Measurements from ENCODE around the gene RAP1B.
A peak's percentile ranks its signal among the peaks of the same experiment; 100 is the strongest.

The RAP1B gene

DNA sequence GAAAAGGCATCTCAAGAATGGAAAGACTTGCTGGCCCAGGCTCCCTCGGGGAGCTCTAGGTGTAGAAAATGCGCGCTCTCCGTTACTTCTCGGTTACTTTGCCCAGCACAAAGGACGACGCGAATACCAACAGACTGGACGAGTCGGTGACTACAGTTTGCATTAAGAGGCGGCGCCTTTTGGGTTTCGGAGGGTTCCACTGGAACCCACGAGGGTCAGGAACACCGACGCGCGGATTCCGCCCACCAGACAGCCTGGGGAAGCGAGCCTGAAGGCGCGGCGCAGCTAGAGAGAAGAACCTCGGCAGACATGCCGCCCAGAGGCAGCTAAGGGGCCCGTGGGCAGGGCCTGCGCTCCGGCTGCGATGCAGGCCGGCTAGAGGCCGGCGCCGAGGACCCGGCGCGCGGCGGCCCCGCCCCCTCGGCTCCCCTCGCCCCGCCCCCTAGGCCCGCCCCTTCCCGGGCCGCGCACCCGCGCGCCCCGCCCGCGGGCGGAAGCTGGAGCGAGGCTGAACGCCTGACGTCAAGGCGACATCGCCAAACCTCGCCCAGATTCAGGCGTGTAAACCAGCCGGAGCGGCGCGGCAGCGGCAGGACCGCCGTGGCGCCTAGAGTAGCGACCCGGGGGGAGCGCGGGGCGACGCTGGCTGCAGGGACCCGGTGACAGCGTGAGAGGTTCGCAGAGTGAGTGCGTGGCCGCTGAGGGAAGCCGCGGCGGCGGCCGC is at the start of gene RAP1B:
Gene RAP1B, plus strand, starts transcription at position 530 of the 724 bp plus-strand sequence. CDS start 37,826 bp downstream, outside the sequence.
- peak; percentile 86 to 88 for DNase-seq

DNA sequence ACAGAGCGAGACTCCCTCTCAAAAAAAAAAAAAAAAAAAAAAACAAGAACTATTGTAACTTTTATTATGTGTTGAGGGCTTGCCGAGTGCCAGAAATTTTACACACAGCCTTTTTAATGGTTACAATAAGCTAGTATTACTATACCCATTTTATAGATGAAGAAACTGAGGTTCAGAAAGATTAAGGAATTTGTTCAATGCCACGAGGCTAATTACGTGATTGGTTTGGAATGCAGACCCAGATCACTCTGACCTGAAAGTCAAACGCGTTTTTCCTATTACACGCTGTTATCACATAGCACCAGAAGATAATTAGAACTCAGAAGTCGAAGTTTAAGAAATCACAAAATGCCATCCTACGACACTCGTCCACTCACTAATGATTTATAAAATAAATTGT is 48.9 kb upstream of the RAP1B start:
- DNase-seq: no peak

DNA sequence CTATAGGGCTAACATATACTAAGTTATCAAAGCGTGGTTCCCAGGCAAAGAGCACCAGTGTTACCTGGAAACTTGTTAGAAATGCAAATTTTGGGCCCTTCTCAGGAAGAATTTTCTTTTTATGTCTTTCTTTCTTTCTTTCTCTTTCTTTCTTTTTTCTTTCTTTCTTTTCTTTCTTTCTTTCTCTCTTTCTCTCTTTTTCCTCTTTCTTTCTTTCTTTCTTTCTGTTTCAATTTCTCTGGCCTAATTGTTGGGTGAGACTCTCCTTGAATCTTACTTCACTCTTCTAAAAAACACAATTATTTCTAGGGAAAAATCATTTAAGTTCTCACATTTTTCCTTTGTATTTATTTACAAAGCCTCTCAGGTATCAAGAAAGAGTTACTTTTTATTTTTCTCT is 46.5 kb upstream of the RAP1B start:
- no peak for DNase-seq

DNA sequence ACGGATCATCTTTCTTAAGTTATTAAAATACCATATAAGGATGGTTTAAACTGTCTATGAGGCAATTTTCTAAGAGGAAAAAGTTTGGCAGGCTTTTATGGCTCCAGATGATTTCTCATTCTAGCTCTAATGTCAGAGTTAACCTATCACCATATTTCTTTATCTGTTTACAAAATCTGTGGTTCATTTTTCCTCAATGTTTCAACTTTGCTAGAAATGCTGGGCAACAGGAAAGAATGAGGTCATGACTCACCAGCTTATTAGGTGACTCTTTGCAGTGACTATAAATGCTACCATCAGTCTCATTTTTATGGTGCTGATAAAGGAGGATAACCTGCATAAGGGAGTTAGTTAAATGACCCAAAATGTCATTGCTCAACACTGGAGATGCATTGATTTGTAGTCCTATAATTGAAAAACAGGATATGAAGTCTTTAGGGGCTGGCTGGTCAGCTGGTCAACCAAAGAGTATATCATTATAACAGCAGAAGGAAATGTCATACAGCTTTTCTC is 45.3 kb upstream of the RAP1B start:
- DNase-seq: peak in 1 of 2 donors; percentile 3

DNA sequence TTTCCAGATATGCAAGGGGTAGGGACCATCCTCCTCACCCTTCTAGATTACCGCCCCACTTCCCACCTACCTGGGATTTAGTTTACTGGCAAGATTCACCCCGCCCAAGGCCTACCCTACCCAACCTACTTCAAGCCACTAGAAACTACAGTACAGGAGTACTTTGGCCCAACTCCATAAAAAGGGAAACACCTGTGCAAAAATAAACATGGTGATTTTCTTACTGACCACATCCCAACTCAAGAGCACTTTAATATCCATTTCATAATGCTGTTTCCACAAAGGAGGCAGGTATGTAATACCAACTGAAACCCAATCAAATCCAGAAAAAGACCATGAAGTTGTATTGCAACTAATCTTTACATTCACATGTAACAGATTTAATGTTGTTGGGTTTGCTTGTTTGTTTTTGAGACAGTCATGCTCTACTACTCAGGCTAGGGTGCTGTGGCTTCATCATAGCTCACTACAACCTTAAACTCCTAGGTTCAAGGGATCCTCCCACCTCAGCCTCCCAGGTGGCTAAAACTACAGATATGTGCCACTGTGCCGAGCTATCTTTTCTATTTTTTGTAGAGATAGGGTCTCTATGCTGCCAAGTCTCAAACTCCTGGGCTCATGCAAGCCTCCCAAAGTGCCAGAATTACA is 41.7 kb upstream of the RAP1B start:
- no peak for DNase-seq

DNA sequence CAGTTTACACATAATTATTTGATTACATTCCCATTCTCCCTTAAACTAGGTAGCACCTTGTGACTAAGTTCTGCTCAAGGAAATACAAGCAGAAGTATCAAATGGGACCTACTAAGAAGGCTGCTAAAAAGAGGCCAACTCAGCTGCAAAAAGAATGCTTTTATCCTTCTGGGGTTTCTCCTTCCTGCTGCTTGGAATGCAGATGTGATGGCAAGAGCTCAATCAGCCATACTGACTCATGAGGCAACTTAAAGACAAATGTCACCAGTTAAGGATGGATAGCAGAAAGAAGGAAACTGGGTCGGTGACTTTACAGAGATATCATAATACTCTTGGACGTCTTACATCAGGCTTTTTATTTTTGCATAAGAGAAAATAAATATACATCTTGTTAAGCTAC is 38.0 kb upstream of the RAP1B start:
- DNase-seq: no peak

DNA sequence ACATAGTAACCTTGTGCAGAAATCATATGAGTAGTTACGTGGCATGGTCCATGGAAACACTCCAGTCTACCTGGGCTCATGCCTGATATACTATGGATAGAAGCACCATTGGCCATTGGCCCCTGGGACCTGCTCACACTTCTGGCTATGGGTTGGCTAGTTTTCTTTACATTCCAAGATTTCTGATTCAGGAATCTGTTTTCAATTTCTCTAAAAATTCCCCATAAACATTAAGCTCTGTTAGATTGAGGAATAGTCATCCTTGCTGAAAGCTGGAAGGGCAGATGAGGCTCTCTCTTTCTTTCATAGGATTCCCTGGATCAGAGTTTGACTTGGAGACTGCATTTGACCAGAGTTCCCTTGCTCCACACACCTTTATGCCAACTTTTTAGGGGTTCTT is 37.3 kb upstream of the RAP1B start:
- no peak for DNase-seq

DNA sequence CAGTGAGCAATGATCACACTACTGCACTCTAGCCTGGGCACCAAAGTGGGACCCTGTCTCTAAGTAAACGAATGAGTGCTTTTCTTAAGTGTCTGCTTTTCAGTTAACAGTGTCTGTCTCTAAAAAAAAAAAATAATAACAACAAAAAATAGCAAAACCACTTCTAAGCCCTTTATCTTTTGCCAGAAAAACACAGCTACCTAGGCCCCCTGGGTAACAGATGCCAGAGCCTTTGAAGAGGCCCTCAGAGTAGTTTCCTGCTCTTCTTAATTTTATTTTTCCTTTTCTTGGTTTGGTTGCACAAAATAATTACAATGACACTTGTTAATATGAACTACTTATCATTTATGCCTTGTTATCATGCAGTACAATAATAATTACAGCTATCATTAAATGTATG is 32.8 kb upstream of the RAP1B start:
- no peak for DNase-seq

DNA sequence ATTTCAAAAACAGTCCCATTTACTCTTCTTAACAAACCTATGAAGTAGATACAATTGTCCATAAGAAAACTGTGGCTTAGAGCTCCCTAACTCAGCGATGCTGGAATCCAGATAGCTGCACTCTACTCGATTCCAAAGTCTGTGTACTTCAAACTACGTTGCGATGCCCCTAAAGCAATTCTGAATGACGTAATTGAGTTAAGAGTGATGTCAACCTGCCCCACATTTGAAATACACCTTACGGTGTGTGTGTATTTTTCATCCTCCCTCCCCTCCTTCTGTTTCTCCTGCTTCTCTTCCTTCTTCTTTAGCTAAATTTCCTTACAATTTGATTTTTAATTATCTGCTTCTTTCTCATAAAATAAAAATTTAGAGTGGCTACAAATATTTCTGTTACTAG is 31.9 kb upstream of the RAP1B start:
- no peak for DNase-seq

DNA sequence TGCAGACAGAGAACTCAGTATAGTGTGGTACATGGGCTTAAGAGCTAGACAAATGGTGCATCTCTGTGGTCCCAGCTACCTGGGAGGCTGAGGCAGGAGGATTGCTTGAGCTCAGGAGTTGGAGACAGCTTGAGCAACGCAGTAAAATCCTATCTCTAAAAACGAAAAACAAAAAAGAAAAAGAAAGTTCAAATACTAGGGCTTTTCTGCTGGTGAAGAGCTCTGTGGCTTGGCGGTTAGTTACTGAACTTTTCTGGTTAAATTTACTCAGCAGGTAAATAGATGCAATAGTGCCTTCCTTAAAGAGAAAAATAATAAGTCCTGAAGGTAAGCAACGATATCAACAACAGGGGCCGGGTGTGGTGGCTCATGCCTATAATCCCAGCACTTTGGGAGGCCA is 31.4 kb upstream of the RAP1B start:
- no peak for DNase-seq

DNA sequence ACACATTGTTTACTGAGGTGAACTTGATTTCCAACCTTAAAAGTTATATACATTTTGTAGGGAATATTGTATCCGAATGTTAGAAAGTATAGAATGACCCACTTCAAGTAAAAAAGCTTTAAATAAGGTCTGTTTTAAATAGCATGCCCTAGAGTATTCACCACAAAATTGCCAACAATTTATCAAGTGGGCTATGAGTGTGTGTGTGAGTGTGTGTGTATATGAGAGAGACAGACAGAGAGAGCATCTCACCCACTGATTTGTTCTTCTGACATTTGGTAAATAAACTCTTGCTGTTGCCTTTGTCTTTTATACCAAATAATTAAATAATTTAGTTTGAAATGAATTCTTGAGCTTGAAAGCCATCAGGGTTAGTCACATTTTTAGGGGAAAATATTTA is 29.8 kb upstream of the RAP1B start:
- DNase-seq: no peak

DNA sequence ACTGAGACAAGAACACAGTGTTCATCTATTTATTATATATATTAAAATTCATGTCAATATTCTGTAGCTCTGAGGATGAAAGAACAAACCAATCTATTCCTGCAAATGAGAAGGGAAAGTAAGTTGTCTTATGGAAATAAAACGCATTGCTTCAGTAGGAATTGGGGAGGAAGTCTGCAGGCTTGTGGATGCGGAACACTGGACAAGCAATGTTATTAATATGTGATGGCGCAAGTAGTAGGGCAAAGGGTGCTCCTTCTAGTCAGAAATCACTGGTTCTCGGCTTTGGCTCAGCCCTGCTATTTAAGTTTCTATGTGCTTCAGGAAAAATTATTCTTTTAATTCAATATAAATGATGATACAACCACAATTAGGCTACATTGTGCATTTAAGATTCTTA is 28.8 kb upstream of the RAP1B start:
- no peak for DNase-seq

DNA sequence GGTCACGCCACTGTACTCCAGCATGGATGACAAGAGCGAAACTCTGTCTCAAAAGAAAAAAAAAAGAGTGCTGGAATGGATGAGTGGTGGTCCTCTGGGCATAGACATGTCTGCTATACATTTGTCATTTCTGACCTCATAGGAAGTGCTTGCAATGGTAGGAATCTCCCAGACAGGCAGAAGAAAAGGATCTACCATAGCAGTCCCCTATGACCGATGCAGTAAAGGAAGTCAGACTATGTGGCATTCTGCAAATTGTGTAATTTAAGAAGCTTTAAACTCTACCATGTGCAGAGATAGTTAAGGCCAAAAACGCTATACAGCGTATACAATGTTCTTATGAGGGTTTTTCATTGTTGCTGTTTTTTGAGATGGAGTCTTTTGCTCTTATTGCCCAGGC is 24.7 kb upstream of the RAP1B start:
- DNase-seq: no peak

DNA sequence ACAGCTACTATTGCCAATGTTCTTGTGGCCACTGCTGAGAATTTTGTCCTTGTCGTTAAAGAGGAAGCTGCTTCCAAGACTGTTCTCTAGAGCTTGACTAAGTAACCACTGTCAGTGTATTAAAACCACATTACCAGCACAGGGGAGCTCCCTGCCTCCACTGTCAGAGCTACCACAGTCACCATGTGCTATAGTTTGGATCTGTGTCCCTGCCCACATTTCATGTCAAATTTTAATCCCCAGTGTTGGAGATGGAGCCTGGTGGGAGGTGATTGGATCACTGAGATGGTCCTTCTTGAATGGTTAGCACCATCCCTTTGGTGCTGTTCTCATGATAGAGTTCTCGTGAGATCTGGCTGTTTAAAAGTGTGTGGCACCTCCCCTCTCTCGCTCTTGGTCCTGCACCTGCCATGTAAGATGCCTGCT is 23.2 kb upstream of the RAP1B start:
- DNase-seq: peak in 1 of 2 donors; percentile 12

DNA sequence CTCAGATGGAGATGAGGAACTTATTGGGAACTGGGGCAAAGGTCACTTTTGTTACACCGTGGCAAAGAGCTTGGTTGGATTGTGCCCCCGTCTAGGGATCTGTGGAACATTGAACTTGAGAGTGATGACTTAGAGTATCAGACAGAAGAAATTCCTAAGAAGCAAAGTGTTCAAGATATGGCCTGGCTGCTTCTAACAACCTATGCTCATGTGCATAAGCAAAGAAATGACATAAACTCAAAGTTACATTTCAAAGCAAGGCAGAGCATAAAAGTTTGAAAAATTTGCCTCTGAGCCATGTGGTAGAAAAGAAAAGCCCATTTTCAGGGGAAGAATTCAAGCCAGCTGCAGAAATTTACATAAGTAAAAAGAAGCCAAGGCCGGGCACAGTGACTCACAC is 21.5 kb upstream of the RAP1B start:
- DNase-seq: no peak

DNA sequence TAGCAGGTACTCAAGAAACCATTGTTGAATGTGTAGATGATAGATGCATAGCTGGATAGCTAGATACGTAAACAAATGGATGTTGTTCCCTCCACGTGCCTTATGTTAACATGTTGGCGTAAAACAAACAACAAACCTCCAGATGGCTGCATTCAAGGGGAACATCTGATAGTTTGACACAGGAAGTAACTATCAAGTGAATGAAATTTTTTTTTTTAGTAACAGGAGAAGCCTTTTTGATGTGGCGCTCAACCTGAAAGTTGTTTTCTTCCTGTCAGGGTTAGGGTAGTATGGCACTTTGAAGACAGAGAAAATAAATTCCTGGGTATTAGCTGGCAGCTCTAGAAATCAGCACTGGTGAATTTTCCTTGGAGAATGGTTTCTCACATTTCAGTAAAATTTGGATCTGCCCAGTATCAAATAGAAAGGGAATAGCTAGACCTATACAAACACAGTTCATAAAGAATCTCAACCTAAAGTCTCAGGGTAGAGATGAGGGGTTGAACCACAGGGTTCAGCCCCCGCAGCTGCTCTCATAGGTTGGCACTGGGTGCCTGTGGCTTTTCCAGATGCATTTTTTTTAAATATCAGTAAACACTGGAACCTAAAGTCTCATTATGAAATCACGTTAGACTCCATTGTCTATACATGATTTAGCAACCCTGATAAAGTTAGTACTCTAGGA is 18.8 kb upstream of the RAP1B start:
- peak; percentile 17 to 27 for DNase-seq

DNA sequence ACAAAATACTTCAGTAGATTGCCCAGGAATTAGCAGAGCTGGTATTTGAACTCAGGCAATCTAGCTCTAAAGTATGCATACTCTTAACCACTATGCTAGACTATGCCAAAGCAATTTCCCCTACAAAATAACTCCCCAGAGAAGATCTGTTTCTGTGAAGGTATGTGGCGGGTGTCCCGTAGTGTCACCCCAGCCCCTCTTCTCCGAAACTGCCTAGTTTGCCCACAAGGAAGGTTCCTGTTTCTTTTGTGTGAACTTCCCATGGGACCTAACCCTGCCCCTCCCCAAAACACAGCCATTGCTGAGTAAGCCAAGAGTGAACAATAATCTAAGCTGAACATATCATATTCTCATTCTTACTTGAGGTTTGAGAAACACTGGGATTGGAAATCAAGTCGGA is 15.5 kb upstream of the RAP1B start:
- no peak for DNase-seq

DNA sequence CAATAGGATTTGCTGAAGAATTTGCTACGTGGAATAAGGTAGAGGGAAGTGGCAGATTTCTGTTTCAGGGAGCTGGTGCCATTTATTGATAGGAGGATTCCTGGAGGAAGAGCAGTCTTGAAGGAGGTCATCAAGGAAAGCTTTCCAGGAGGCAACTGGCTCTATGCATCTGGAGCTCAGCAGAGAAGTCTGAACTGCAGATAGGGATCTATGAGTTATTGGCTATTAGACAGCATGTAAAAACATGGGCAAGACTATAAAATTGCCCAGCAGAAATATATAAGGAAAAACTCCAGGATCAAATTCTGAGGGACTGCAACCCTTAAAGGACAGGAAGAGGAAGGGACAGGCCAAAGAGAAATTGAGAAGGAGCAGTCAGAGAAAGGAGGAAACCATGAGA is 8.9 kb upstream of the RAP1B start:
- no peak for DNase-seq

DNA sequence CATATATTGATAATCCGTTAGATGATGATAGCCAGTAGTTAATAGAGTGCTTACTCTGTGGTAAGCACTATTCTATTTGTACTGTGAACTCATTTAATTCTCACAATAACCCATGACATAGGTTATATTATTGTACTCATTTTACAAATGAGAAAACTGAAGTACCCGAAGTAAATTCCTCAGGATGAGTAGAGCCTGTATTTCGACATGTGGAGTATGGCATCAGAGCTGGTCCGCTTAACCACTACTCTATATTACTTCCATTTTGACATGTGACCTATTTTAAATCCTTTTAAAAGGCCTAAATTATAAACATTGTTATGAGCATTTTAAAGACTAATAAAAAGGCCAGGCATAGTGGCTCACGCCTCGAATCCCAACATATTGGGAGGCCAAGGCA is 8.0 kb upstream of the RAP1B start:
- DNase-seq: no peak

DNA sequence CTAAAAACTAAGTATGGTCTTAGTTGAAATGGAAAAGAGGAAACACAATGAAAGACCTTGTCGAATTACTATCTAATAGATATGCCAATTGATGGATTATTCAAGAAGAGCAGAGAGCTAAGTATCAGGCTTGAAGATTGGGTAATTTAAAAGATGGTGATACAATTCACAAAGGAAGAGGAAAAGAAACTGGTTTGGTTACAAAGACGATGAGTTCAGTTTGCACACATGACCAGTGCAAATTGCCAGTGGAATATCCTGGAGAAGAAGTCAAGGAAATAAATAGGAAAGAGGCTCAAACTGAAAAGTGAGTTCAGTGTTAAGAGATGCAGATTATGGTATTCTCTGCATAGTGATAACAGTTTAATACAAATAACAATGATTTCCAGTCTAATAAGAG is 2.5 kb upstream of the RAP1B start:
- no peak for DNase-seq

DNA sequence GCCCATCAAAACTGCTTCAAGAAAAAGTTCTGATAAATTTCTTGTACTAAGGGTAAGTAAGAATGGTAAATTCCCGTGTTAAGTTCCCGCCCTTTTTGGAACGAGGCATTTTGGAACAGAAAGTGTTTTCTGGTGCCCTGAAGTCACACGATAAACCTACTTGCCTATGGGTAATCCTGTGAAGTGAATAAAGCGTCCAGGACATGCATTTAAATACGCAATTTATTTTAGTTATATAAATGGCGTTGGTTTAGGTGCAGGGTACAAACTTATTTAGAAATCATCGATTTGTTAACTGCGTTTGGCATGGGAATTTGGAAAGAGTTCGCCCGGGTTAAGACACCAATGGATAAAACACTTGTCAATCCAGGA is 715 bp upstream of the RAP1B start:
- no peak for DNase-seq

DNA sequence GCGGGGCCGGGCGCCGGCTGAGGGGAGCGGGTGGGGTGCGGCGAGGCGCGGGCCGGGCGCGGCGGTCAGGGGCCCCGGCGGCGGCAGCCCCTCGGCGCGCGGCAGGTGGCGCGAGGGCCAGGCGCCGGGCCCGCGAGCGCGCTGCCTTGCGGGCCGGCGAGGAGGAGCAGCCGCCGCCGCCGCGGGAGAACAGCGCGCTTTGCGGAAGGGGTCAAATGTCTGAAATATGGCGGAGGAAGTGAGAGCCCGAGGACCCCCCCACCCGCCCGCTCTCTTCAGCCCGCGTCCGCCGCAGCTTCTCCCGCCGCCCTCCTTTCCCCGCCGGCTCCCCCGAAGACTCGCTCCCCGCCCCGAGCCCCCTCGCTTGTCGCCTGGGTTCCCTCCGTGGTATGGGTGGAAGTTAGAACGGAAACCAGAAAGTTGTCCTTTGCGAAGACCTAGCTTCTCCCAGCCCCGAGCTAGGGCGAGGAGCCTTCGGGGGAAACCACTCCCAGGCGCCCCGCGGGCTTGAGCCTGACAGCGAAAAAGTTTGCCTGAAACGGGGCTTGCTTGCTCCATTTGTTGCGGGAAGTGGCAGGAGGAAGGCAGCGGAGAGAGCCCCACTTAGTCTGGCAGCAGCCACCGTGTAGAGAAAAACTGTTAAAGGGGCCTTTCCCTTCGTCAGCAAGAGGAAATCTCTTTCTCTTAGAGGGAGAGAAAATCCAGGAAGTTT is 551 bp downstream of the RAP1B start:
- peak; percentile 23 to 32 for DNase-seq

DNA sequence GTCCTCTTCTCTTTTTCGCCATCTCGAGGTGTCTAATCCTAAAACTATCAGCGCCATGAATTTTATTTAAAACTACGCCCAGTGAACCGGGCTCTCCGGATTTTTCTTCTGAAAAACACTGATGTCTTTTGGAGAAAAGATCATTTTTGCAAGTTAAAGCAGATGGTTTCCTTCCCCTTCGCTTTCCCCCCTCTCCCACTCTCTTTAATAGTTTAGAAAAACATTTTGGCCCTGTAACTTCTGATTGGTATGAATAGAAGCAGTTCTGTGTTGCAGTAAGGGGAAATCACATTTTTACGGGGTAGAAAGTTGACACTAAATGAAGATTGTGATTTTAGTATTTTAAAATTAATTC is 1.1 kb downstream of the RAP1B start:
- DNase-seq: no peak

DNA sequence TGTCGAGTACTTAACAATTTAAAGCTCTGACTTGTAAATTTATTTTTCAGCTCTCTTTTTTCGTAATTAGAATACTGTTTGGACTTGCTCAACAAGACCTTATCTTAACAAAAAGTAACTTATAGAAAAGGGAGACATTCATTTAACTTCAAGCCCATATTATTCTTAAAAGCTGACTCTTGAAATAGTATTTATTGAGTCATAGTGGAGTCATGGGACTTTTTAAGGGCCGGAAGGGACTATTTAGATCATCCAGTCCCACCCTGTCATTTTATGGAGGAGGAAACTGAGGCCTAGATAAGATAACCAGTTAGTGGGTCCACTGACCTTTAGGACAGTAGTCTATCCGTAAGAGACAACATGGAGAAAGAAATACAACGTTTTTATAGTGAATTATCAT is 1.5 kb downstream of the RAP1B start:
- DNase-seq: no peak

All from activated CD4-positive, alpha-beta T cell treated with anti-CD3 and anti-CD28 coated beads for 4 hours (primary cell).